CD4-positive, alpha-beta T cell treated with Interleukin-4 for 1 hour (primary cell): ENCODE results near the gene PTH1R.

Experiments used
- DNase-seq, 2 donors: peaks; one replicate each; pipeline ENCODE4 v3.0.0-alpha.2; 2020 to 2022

The PTH1R gene

GRCh38 chr3:46931631-46932331 is 54.3 kb downstream of the PTH1R start:
- DNase-seq: peak; percentile 32 to 50

GRCh38 chr3:46932455-46933225 is 55.1 kb downstream of the PTH1R start:
- DNase-seq: no peak

GRCh38 chr3:46933261-46933660 is 55.7 kb downstream of the PTH1R start:
- no peak for DNase-seq

- DNase-seq: no peak
Observed at GRCh38 chr3:46934072-46934471, 56.6 kb downstream of the PTH1R start.

GRCh38 chr3:46934498-46935167 is 57.1 kb downstream of the PTH1R start:
- DNase-seq: no peak

GRCh38 chr3:46935168-46935858 is 57.8 kb downstream of the PTH1R start:
- DNase-seq: no peak

GRCh38 chr3:46935989-46936558 is 58.6 kb downstream of the PTH1R start:
- no peak for DNase-seq

GRCh38 chr3:46936733-46937250 is 59.3 kb downstream of the PTH1R start:
- DNase-seq: no peak

- no peak for DNase-seq
Observed at GRCh38 chr3:46938118-46938517, 60.6 kb downstream of the PTH1R start.

GRCh38 chr3:46939578-46940445 is 62.3 kb downstream of the PTH1R start:
- DNase-seq: no peak

GRCh38 chr3:46942076-46942475 is 64.6 kb downstream of the PTH1R start:
- DNase-seq: no peak

- no peak for DNase-seq
Observed at GRCh38 chr3:46942481-46943236, 65.1 kb downstream of the PTH1R start.

GRCh38 chr3:46943237-46944187 is 66.0 kb downstream of the PTH1R start:
- no peak for DNase-seq

GRCh38 chr3:46944191-46944590 is 66.7 kb downstream of the PTH1R start:
- no peak for DNase-seq

- DNase-seq: no peak
Observed at GRCh38 chr3:46946416-46946815, 68.9 kb downstream of the PTH1R start.

GRCh38 chr3:46946856-46947545 is 69.5 kb downstream of the PTH1R start:
- DNase-seq: peak; percentile 71 to 77

- DNase-seq: no peak
Observed at GRCh38 chr3:46947546-46947901, 70.0 kb downstream of the PTH1R start.

GRCh38 chr3:46947981-46948791 is 70.7 kb downstream of the PTH1R start:
- DNase-seq: peak; percentile 79 to 85
